LNCAP (cell line): ENCODE results near the gene GNAI3.

ENCODE experiments used
- TF ChIP-seq, protein P1 (sequence below): fragments of 450-650 bp; IDR thresholded peaks from 2 replicates; pipeline ENCODE4 v1.5.1; 2017; ENCODE audit warnings: mild to moderate bottlenecking

Gene GNAI3

DNA sequence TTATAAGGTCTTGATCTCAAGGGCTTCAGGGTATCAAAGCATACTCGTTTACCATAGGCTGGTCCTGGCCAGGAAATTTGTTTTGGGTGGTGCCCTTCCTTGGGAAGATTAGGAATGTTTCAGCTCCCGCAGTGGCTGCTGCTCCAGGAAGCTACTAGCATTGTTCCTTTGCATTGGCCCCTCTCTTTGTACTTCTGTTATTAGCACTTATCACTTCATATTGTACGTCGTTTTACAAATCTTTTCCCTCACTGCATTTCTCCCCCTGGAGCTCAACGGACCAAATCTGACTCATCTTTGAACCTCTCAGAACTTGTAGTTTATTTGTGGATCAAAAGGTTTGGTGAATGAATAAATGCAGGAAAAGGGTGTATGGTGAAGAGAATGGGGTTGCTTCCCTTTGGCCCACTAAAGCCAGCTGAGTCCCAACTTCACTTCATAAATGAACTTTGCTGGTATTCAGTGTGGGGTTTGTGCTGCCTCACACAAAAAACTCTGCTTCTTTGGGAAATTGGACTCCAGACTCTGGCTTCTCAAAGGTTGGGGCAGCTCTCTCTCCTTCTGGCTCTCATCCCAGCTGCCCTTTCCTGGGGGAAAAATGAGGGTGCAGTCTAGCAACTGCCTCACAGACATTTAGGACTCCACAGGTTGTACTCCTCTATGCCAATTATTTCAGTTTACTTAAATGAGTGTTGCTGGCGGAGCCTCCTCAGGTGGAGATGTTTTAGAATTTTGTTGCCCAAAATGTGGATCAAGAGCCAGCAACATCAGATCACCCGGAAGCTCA lies 65.1 kb downstream of the GNAI3 start:
- TF ChIP-seq, protein P1, sequence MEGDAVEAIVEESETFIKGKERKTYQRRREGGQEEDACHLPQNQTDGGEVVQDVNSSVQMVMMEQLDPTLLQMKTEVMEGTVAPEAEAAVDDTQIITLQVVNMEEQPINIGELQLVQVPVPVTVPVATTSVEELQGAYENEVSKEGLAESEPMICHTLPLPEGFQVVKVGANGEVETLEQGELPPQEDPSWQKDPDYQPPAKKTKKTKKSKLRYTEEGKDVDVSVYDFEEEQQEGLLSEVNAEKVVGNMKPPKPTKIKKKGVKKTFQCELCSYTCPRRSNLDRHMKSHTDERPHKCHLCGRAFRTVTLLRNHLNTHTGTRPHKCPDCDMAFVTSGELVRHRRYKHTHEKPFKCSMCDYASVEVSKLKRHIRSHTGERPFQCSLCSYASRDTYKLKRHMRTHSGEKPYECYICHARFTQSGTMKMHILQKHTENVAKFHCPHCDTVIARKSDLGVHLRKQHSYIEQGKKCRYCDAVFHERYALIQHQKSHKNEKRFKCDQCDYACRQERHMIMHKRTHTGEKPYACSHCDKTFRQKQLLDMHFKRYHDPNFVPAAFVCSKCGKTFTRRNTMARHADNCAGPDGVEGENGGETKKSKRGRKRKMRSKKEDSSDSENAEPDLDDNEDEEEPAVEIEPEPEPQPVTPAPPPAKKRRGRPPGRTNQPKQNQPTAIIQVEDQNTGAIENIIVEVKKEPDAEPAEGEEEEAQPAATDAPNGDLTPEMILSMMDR = no peak

GRCh38 chr1:109615879-109616278 lies 67.5 kb downstream of the GNAI3 start:
- TF ChIP-seq, protein P1 = no peak

DNA sequence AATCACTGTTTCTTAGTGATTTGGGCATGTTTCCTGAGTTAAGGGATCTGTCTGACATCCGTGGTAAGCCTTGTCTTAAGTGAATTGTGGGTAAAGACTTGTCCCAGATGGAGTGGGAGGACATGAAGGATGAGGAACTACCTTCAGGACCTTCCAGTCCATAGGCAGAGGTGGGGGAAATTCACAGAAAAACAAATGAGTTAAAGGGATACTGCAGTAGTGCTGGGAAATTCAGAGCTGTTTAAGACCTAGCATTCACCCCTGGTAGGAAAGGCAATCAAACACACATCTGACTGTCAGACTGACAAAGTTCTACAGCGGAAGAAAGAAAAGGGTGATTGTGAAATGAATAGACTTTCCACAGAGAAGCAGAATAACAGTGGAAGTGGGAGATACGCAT lies 68.0 kb downstream of the GNAI3 start:
- TF ChIP-seq, protein P1 = no peak

GRCh38 chr1:109617291-109617801 lies 68.9 kb downstream of the GNAI3 start:
- TF ChIP-seq, protein P1 = no peak

GRCh38 chr1:109618661-109619575 lies 70.5 kb downstream of the GNAI3 start:
- TF ChIP-seq, protein P1 = no peak

GRCh38 chr1:109619576-109620400 lies 71.4 kb downstream of the GNAI3 start, which contains the start of the genes AMPD2 and GNAT2:
Gene AMPD2, plus strand, starts transcription at chr1:109619837. Its CDS starts 1,339 bp downstream, at chr1:109621176.
Gene GNAT2, minus strand, starts transcription at chr1:109619616. Its CDS starts 6,746 bp downstream, at chr1:109612870.
- TF ChIP-seq, protein P1 = no peak

DNA sequence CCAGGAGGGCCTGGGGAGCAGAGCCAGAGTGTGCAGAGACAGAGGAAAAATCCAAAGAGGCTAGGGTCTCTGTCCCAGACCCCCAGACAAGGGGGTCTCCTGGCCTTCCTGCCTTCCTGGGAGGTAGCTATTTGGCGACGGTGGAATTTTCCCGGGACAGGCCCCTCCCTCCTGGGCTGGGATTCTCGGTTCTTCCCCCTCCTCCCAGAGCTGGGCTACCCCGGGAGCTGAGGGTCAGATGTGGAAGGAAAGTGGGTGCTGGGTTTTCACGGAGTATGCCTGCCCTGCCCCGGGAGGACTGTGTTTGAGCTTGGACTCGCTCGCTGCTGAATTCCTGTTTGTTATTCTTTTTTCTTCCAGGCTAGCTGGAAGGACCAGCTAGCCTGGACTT lies 72.0 kb downstream of the GNAI3 start:
- TF ChIP-seq, protein P1 = no peak
